SU-DHL-6 (cell line): Measurements from ENCODE around the gene SYCP3.

ENCODE experiments used
- H2AFZ ChIP-seq: fragments of 200-600 bp; sonication (generic); 2 replicates; pipeline ENCODE4 v1.6.1; 2014; ENCODE audit warnings: low read depth, mild to moderate bottlenecking, moderate library complexity, mixed read lengths, antibody characterized with exemption, low read length; ENCODE audit not compliant: severe bottlenecking
- H3F3A ChIP-seq: fragments of 200-600 bp; shearing (Covaris generic); 2 replicates; pipeline ENCODE4 v1.6.0; 2016; ENCODE audit warnings: antibody characterized with exemption, mild to moderate bottlenecking; ENCODE audit not compliant: insufficient read depth
- H3K27ac ChIP-seq: fragments of 200-600 bp; sonication (generic); 2 replicates; pipeline ENCODE4 v1.5.1; 2016; ENCODE audit warnings: low read depth, mild to moderate bottlenecking, low read length, moderate library complexity, mixed read lengths
- H3K27me3 ChIP-seq: fragments of 200-600 bp; sonication (generic), shearing (Covaris generic); 2 replicates; pipeline ENCODE4 v1.6.0; 2014; ENCODE audit warnings: mild to moderate bottlenecking, low read length
- H3K36me3 ChIP-seq: fragments of 200-600 bp; sonication (generic); 2 replicates; pipeline ENCODE4 v1.6.1; 2014; ENCODE audit warnings: mild to moderate bottlenecking, low read length, mixed read lengths
- H3K4me2 ChIP-seq: fragments of 300-600, 200-600 bp; shearing (Covaris generic), sonication (generic); 2 replicates; pipeline ENCODE4 v1.6.0; 2014; ENCODE audit warnings: low read length, low read depth, mild to moderate bottlenecking; ENCODE audit not compliant: poor library complexity, severe bottlenecking
- H3K4me3 ChIP-seq: fragments of 200-600 bp; sonication (generic); 2 replicates; pipeline ENCODE4 v1.5.1; 2014; ENCODE audit warnings: antibody characterized with exemption, low read length, mild to moderate bottlenecking, mixed read lengths; ENCODE audit not compliant: insufficient read depth, poor library complexity, severe bottlenecking
- H3K79me2 ChIP-seq: fragments of 200-600 bp; sonication (generic); 2 replicates; pipeline ENCODE4 v1.6.1; 2014; ENCODE audit warnings: mild to moderate bottlenecking, low read length, moderate library complexity; ENCODE audit not compliant: insufficient read depth
- H3K9ac ChIP-seq: fragments of 200-600 bp; sonication (generic); 2 replicates; pipeline ENCODE4 v1.7.0; 2014; ENCODE audit warnings: mild to moderate bottlenecking, low read length
- H3K9me2 ChIP-seq: fragments of 200-600 bp; sonication (generic); replicated peaks from 2 replicates; pipeline ENCODE4 v1.6.1; 2014; ENCODE audit warnings: low read length; ENCODE audit not compliant: insufficient read depth
- H3K9me3 ChIP-seq: fragments of 200-600 bp; sonication (generic); 2 replicates; pipeline ENCODE4 v1.6.1; 2014; ENCODE audit warnings: low read length, mixed read lengths; ENCODE audit not compliant: insufficient read depth
- H4K20me1 ChIP-seq: fragments of 200-600 bp; sonication (generic); 2 replicates; pipeline ENCODE4 v1.6.1; 2014; ENCODE audit warnings: low read depth, mild to moderate bottlenecking, antibody characterized with exemption, low read length, moderate library complexity, mixed read lengths
- CTCF ChIP-seq: fragments of 200-600 bp; sonication (generic); IDR thresholded peaks from one replicate; pipeline ENCODE4 v1.5.1; 2017; ENCODE audit warnings: antibody characterized with exemption, mild to moderate bottlenecking, low read length, moderate library complexity; ENCODE audit not compliant: insufficient read depth, poor library complexity, severe bottlenecking
- EZH2phosphoT487 ChIP-seq: fragments of 200-600 bp; sonication (generic), shearing (Covaris generic); conservative IDR thresholded peaks from 2 replicates; pipeline ENCODE4 v1.6.1; 2018; ENCODE audit warnings: mild to moderate bottlenecking, antibody characterized with exemption, low read length, moderate library complexity, mixed read lengths

Gene SYCP3

DNA sequence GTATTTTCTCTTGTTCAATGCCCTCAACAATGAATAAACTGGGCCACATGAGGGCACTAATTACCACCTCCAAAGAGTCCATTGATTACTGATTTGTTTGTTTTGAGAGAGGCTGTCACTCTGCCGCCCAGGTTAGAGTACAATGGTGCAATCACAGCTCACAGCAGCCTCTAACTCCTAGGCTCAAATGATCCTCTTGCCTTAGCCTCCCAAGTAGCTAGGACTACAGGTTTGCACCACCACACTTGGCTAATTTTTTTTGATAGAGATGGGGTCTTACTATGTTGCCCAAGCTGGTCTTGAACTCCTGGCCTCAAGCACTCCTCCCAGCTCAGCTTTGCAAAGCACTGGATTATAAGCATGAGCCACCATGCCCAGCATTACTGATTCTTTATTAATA, 28.3 kb upstream of the SYCP3 start:
- 0 out of 2 replicates have a peak, but pooled peaks cover 3% of the 10 kb centered on the region for H3K36me3 ChIP-seq
- no peaks in the 10 kb centered on the region for H4K20me1 ChIP-seq
- H3K27ac ChIP-seq, result no peak overlapping the region
- H3K79me2 ChIP-seq, result no peaks in the 10 kb centered on the region
- H3K27me3 ChIP-seq, result no peaks in the 10 kb centered on the region
- no peaks in the 10 kb centered on the region for H3K9me3 ChIP-seq
- H3K4me3 ChIP-seq, result no peak overlapping the region
- no peak overlapping the region for H3K9ac ChIP-seq
- H3K4me2 ChIP-seq, result no peak overlapping the region
- H3F3A ChIP-seq, result peaks cover 9% of the 10 kb centered on the region; the same call in 1 of the 2 replicates
- no peak for TF ChIP-seq EZH2phosphoT487
- no peak for TF ChIP-seq CTCF
- no peak overlapping the region for H2AFZ ChIP-seq
- H3K9me2 ChIP-seq, result no peaks in the 10 kb centered on the region

- Histone ChIP-seq H4K20me1 (no peaks in the 10 kb centered on the region), H2AFZ (no peak overlapping the region), H3K27me3 (no peaks in the 10 kb centered on the region), H3K4me3 (no peak overlapping the region), H3K79me2 (no peaks in the 10 kb centered on the region), H3K4me2 (no peak overlapping the region), H3K9me3 (no peaks in the 10 kb centered on the region), H3K36me3 (0 out of 2 replicates have a peak, but pooled peaks cover 3% of the 10 kb centered on the region), H3K9ac (no peak overlapping the region), H3F3A (0 out of 2 replicates have a peak, but pooled peaks cover 6% of the 10 kb centered on the region), H3K9me2 (no peaks in the 10 kb centered on the region), H3K27ac (no peak overlapping the region)
- TF ChIP-seq EZH2phosphoT487 (no peak), CTCF (no peak)
These were observed 25.0 kb upstream of the SYCP3 start for GRCh38 chr12:101764051-101764792.

GRCh38 chr12:101763246-101763931, 24.1 kb upstream of the SYCP3 start:
- no peak overlapping the region for H2AFZ ChIP-seq
- no peak overlapping the region for H3K27ac ChIP-seq
- H3K4me2 ChIP-seq, result no peak overlapping the region
- 0 out of 2 replicates have a peak, but pooled peaks cover 3% of the 10 kb centered on the region for H3K36me3 ChIP-seq
- no peak overlapping the region for H3K9ac ChIP-seq
- no peaks in the 10 kb centered on the region for H3K9me2 ChIP-seq
- H3K4me3 ChIP-seq, result no peak overlapping the region
- H3F3A ChIP-seq, result 0 out of 2 replicates have a peak, but pooled peaks cover 6% of the 10 kb centered on the region
- H3K9me3 ChIP-seq, result no peaks in the 10 kb centered on the region
- no peaks in the 10 kb centered on the region for H3K27me3 ChIP-seq
- TF ChIP-seq CTCF, result no peak
- TF ChIP-seq EZH2phosphoT487, result no peak
- no peaks in the 10 kb centered on the region for H3K79me2 ChIP-seq
- no peaks in the 10 kb centered on the region for H4K20me1 ChIP-seq
